Neural cell (in vitro differentiated cells): ENCODE measurements around the gene SPATS2L. TPM values are rescaled to one million over a fixed set of nuclear protein-coding genes. Genes with fewer than 3 reads are reported as not detected.

Source experiments
- H2AFZ ChIP-seq: fragments of 200-600, 300-800 bp; sonication (generic), shearing (Covaris generic); 2 replicates; pipeline ENCODE4 v1.6.0; 2014; ENCODE audit warnings: low read depth, mild to moderate bottlenecking, antibody characterized with exemption, low read length, moderate library complexity
- H3F3A ChIP-seq: fragments of 200-600 bp; shearing (Covaris generic); 2 replicates; pipeline ENCODE4 v1.6.1; 2016; ENCODE audit warnings: mild to moderate bottlenecking, moderate library complexity, mixed read lengths, antibody characterized with exemption, low read length; ENCODE audit not compliant: insufficient read depth, poor library complexity, severe bottlenecking
- H3K27ac ChIP-seq: fragments of 200-600, 300-800 bp; sonication (generic), shearing (Covaris generic); 2 replicates; pipeline ENCODE4 v1.5.1; 2014; ENCODE audit warnings: mild to moderate bottlenecking, low read length, moderate library complexity
- H3K27me3 ChIP-seq: fragments of 300-800, 200-600 bp; sonication (generic), shearing (Covaris generic); 2 replicates; pipeline ENCODE4 v1.6.0; 2014; ENCODE audit warnings: mild to moderate bottlenecking, low read depth, low read length, moderate library complexity; ENCODE audit not compliant: insufficient read depth
- H3K36me3 ChIP-seq: fragments of 300-800, 200-600 bp; sonication (generic), shearing (Covaris generic); 2 replicates; pipeline ENCODE4 v1.5.1; 2014; ENCODE audit warnings: mild to moderate bottlenecking, antibody characterized with exemption, low read length, moderate library complexity; ENCODE audit not compliant: insufficient read depth
- H3K4me2 ChIP-seq: fragments of 300-800, 200-600 bp; sonication (generic), shearing (Covaris generic); 2 replicates; pipeline ENCODE4 v1.6.0; 2014; ENCODE audit warnings: mild to moderate bottlenecking, low read length
- H3K4me3 ChIP-seq: fragments of 300-800, 200-600 bp; sonication (generic), shearing (Covaris generic); 2 replicates; pipeline ENCODE4 v1.5.1; 2014; ENCODE audit warnings: mild to moderate bottlenecking, low read length, moderate library complexity
- H3K79me2 ChIP-seq: fragments of 200-600 bp; shearing (Covaris generic); replicated peaks from 2 replicates; pipeline ENCODE4 v1.6.0; 2014; ENCODE audit warnings: mild to moderate bottlenecking, low read length, moderate library complexity; ENCODE audit not compliant: insufficient read depth
- H3K9ac ChIP-seq: fragments of 300-800, 200-600 bp; sonication (generic), shearing (Covaris generic); 2 replicates; pipeline ENCODE4 v1.6.1; 2016; ENCODE audit warnings: mild to moderate bottlenecking, low read length, mixed read lengths
- H3K9me2 ChIP-seq: fragments of 200-600 bp; shearing (Covaris generic); 2 replicates; pipeline ENCODE4 v1.6.1; 2016; ENCODE audit warnings: mild to moderate bottlenecking, low read length, mixed read lengths; ENCODE audit not compliant: insufficient read depth
- H3K9me3 ChIP-seq: fragments of 200-600, 300-800 bp; sonication (generic), shearing (Covaris generic); 2 replicates; pipeline ENCODE4 v1.6.1; 2016; ENCODE audit warnings: mild to moderate bottlenecking, mixed run types, low read length, moderate library complexity, mixed read lengths
- H4K20me1 ChIP-seq: fragments of 200-600 bp; shearing (Covaris generic); 2 replicates; pipeline ENCODE4 v1.6.1; 2016; ENCODE audit warnings: mild to moderate bottlenecking, mixed run types; ENCODE audit not compliant: insufficient read depth
- CTCF ChIP-seq: fragments of 450-650 bp; IDR thresholded peaks from 2 replicates; pipeline ENCODE4 v1.5.1; 2014; ENCODE audit warnings: antibody characterized with exemption, mild to moderate bottlenecking, moderate library complexity; ENCODE audit not compliant: poor library complexity, severe bottlenecking
- EP300 ChIP-seq: fragments of 450-650 bp; conservative IDR thresholded peaks from 2 replicates; pipeline ENCODE4 v1.6.1; 2014; ENCODE audit warnings: antibody characterized with exemption, mild to moderate bottlenecking, moderate library complexity; ENCODE audit not compliant: poor library complexity, severe bottlenecking
- EZH2 ChIP-seq: fragments of 200-600, 300-800 bp; shearing (Covaris generic), sonication (generic); IDR thresholded peaks from 2 replicates; pipeline ENCODE4 v1.6.1; 2014; ENCODE audit warnings: antibody characterized with exemption, low read length, borderline replicate concordance, mild to moderate bottlenecking; ENCODE audit not compliant: insufficient read depth, poor library complexity, severe bottlenecking
- MXI1 ChIP-seq: fragments of 450-650 bp; conservative IDR thresholded peaks from 2 replicates; pipeline ENCODE4 v1.6.1; 2014; ENCODE audit warnings: antibody characterized with exemption, mild to moderate bottlenecking; ENCODE audit not compliant: poor library complexity, severe bottlenecking
- POLR2AphosphoS5 ChIP-seq: IDR thresholded peaks from 2 replicates; pipeline ENCODE4 v1.6.1; 2012
- RAD21 ChIP-seq: fragments of 450-650 bp; conservative IDR thresholded peaks from 2 replicates; pipeline ENCODE4 v1.6.1; 2014; ENCODE audit warnings: antibody characterized with exemption, mild to moderate bottlenecking, moderate library complexity
- SMC3 ChIP-seq: fragments of 450-650 bp; conservative IDR thresholded peaks from 2 replicates; pipeline ENCODE4 v1.6.1; 2014; ENCODE audit warnings: antibody characterized with exemption, mild to moderate bottlenecking, moderate library complexity; ENCODE audit not compliant: poor library complexity
- TAF1 ChIP-seq: IDR thresholded peaks from 2 replicates; pipeline ENCODE4 v1.6.1; 2012; ENCODE audit warnings: low read depth
- polyA plus RNA-seq: library from polyadenylated mRNA; depleted of rRNA; stranded (reverse); fragments of >200 nt; gene quantifications from 2 replicates; pipeline ENCODE4 v1.2.3, GENCODE V29; 2014
- TF ChIP-seq, protein P1 (sequence below): IDR thresholded peaks from 2 replicates; pipeline ENCODE4 v1.6.1; 2012; ENCODE audit warnings: borderline replicate concordance

SPATS2L gene
- polyA plus RNA-seq, 1 donor from 2014 or later, result 8.5 TPM

- TF ChIP-seq EP300 (no peak), MXI1 (no peak), RAD21 (no peak), EZH2 (no peak), TAF1 (no peak), CTCF (no peak), SMC3 (no peak), POLR2AphosphoS5 (no peak)
- TF ChIP-seq, protein P1, sequence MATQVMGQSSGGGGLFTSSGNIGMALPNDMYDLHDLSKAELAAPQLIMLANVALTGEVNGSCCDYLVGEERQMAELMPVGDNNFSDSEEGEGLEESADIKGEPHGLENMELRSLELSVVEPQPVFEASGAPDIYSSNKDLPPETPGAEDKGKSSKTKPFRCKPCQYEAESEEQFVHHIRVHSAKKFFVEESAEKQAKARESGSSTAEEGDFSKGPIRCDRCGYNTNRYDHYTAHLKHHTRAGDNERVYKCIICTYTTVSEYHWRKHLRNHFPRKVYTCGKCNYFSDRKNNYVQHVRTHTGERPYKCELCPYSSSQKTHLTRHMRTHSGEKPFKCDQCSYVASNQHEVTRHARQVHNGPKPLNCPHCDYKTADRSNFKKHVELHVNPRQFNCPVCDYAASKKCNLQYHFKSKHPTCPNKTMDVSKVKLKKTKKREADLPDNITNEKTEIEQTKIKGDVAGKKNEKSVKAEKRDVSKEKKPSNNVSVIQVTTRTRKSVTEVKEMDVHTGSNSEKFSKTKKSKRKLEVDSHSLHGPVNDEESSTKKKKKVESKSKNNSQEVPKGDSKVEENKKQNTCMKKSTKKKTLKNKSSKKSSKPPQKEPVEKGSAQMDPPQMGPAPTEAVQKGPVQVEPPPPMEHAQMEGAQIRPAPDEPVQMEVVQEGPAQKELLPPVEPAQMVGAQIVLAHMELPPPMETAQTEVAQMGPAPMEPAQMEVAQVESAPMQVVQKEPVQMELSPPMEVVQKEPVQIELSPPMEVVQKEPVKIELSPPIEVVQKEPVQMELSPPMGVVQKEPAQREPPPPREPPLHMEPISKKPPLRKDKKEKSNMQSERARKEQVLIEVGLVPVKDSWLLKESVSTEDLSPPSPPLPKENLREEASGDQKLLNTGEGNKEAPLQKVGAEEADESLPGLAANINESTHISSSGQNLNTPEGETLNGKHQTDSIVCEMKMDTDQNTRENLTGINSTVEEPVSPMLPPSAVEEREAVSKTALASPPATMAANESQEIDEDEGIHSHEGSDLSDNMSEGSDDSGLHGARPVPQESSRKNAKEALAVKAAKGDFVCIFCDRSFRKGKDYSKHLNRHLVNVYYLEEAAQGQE, result no peak
- no peaks in the 10 kb centered on the region for H3K9me2 ChIP-seq
- no peaks in the 10 kb centered on the region for H4K20me1 ChIP-seq
Observed at GRCh38 chr2:200264631-200265030, 41.9 kb upstream of the SPATS2L start.

GRCh38 chr2:200266406-200266805 lies 40.1 kb upstream of the SPATS2L start:
- Histone ChIP-seq H3K79me2 (no peaks in the 10 kb centered on the region), H3K27ac (no peak overlapping the region), H3K9me2 (no peaks in the 10 kb centered on the region), H3K4me2 (no peak overlapping the region), H3F3A (no peaks in the 10 kb centered on the region), H4K20me1 (no peaks in the 10 kb centered on the region), H2AFZ (no peak overlapping the region), H3K9ac (no peak overlapping the region), H3K4me3 (no peak overlapping the region), H3K27me3 (no peaks in the 10 kb centered on the region), H3K9me3 (no peaks in the 10 kb centered on the region), H3K36me3 (no peaks in the 10 kb centered on the region)
- TF ChIP-seq, protein P1, result no peak
- TF ChIP-seq EP300 (no peak), EZH2 (no peak), CTCF (no peak), MXI1 (no peak), TAF1 (no peak), POLR2AphosphoS5 (no peak), RAD21 (no peak), SMC3 (no peak)

More at GRCh38 chr2:200264631-200265030, 41.9 kb upstream of the SPATS2L start:
- Histone ChIP-seq H3K9me3 (no peaks in the 10 kb centered on the region), H3K36me3 (no peaks in the 10 kb centered on the region), H3K27ac (no peak overlapping the region), H3K9ac (no peak overlapping the region), H3K4me3 (no peak overlapping the region), H3F3A (no peaks in the 10 kb centered on the region), H3K79me2 (no peaks in the 10 kb centered on the region), H3K27me3 (no peaks in the 10 kb centered on the region), H3K4me2 (no peak overlapping the region), H2AFZ (no peak overlapping the region)
